Measurements from ENCODE around the gene CHERP. TPM values are rescaled to one million over a fixed set of nuclear protein-coding genes. Genes with fewer than 3 reads are reported as not detected.

The CHERP gene
- total and polyA plus RNA-seq, 2 experiments from 2014 or later: 7.8 to 38.7 TPM

GRCh38 chr19:16525751-16526481 is 16.3 kb downstream of the CHERP start:
- no peaks in the 10 kb centered on the region for H3K4me1 ChIP-seq (ENCODE audit: insufficient read depth)
- H3K27ac ChIP-seq: no peak overlapping the region
- H2AFZ ChIP-seq: no peak overlapping the region
- H3K9me3 ChIP-seq (ENCODE audit: low read depth): no peaks in the 10 kb centered on the region
- WGBS (ENCODE audit: low lambda C conversion rate, missing lambda C conversion rate): 96% methylated on average over 24 of the region's 29 CpGs
- H3K27me3 ChIP-seq: no peaks in the 10 kb centered on the region
- no peak for DNase-seq (ENCODE audit: low spot score)
- no peaks in the 10 kb centered on the region for H3K36me3 ChIP-seq (replicated peaks; ENCODE audit: insufficient read depth, low read depth)
- no peaks in the 10 kb centered on the region for H3K9me2 ChIP-seq (replicated peaks; ENCODE audit: insufficient read depth)
- no peaks in the 10 kb centered on the region for H4K20me1 ChIP-seq (ENCODE audit: insufficient read depth, poor library complexity, severe bottlenecking)
- no peak overlapping the region for H3K4me2 ChIP-seq
- H3K79me2 ChIP-seq: no peaks in the 10 kb centered on the region
- H3K4me3 ChIP-seq: no peak overlapping the region
- TF ChIP-seq EZH2phosphoT487 (IDR thresholded peaks at IDR 0.05; ENCODE audit: low read depth, severe bottlenecking, unreplicated experiment) (no peak), CTCF (IDR thresholded peaks at IDR 0.05; ENCODE audit: poor library complexity) (no peak), EZH2 (IDR thresholded peaks at IDR 0.05; ENCODE audit: borderline replicate concordance) (no peak)

GRCh38 chr19:16524991-16525734 is 17.1 kb downstream of the CHERP start:
- no peak for DNase-seq (ENCODE audit: low spot score)

GRCh38 chr19:16522559-16523377 is 19.5 kb downstream of the CHERP start:
- H2AFZ ChIP-seq: no peak overlapping the region
- TF ChIP-seq CTCF (IDR thresholded peaks at IDR 0.05; ENCODE audit: poor library complexity) (no peak), EZH2phosphoT487 (IDR thresholded peaks at IDR 0.05; ENCODE audit: low read depth, severe bottlenecking, unreplicated experiment) (no peak)
- H3K9me3 ChIP-seq (ENCODE audit: low read depth): no peaks in the 10 kb centered on the region
- no peaks in the 10 kb centered on the region for H3K9me2 ChIP-seq (replicated peaks; ENCODE audit: insufficient read depth)
- no peaks in the 10 kb centered on the region for H3K36me3 ChIP-seq (replicated peaks; ENCODE audit: insufficient read depth, low read depth)
- no peaks in the 10 kb centered on the region for H3K4me1 ChIP-seq (ENCODE audit: insufficient read depth)
- no peak overlapping the region for H3K4me3 ChIP-seq
- WGBS (ENCODE audit: low lambda C conversion rate, missing lambda C conversion rate): 98% methylated on average over 21 of the region's 25 CpGs
- no peak overlapping the region for H3K27ac ChIP-seq
- H4K20me1 ChIP-seq (ENCODE audit: insufficient read depth, poor library complexity, severe bottlenecking): no peaks in the 10 kb centered on the region
- no peaks in the 10 kb centered on the region for H3K27me3 ChIP-seq
- no peaks in the 10 kb centered on the region for H3K79me2 ChIP-seq
- no peak for DNase-seq (ENCODE audit: low spot score)
- no peak overlapping the region for H3K4me2 ChIP-seq

More at GRCh38 chr19:16524991-16525734, 17.1 kb downstream of the CHERP start:
- no peak overlapping the region for H3K4me2 ChIP-seq
- H3K27ac ChIP-seq: no peak overlapping the region
- H3K79me2 ChIP-seq: no peaks in the 10 kb centered on the region
- H3K36me3 ChIP-seq (replicated peaks; ENCODE audit: insufficient read depth, low read depth): no peaks in the 10 kb centered on the region
- no peaks in the 10 kb centered on the region for H3K9me2 ChIP-seq (replicated peaks; ENCODE audit: insufficient read depth)
- no peaks in the 10 kb centered on the region for H3K9me3 ChIP-seq (ENCODE audit: low read depth)
- H2AFZ ChIP-seq: no peak overlapping the region
- H3K4me1 ChIP-seq (ENCODE audit: insufficient read depth): no peaks in the 10 kb centered on the region
- 96% methylated on average over 38 of the region's 54 CpGs for WGBS (ENCODE audit: low lambda C conversion rate, missing lambda C conversion rate)
- TF ChIP-seq EZH2phosphoT487 (IDR thresholded peaks at IDR 0.05; ENCODE audit: low read depth, severe bottlenecking, unreplicated experiment): no peak
- no peak for TF ChIP-seq CTCF (IDR thresholded peaks at IDR 0.05; ENCODE audit: poor library complexity)
- TF ChIP-seq EZH2 (IDR thresholded peaks at IDR 0.05; ENCODE audit: borderline replicate concordance): no peak
- H3K27me3 ChIP-seq: no peaks in the 10 kb centered on the region
- H3K4me3 ChIP-seq: no peak overlapping the region
- no peaks in the 10 kb centered on the region for H4K20me1 ChIP-seq (ENCODE audit: insufficient read depth, poor library complexity, severe bottlenecking)

Measured in hepatocyte (in vitro differentiated cells).